ENCODE data around the gene TRMU. TPM values are rescaled to one million over a fixed set of nuclear protein-coding genes. Genes with fewer than 3 reads are reported as not detected.

The TRMU gene
- total RNA-seq, 2 donors from 2014 or later = 79.7 to 84.5 TPM

DNA sequence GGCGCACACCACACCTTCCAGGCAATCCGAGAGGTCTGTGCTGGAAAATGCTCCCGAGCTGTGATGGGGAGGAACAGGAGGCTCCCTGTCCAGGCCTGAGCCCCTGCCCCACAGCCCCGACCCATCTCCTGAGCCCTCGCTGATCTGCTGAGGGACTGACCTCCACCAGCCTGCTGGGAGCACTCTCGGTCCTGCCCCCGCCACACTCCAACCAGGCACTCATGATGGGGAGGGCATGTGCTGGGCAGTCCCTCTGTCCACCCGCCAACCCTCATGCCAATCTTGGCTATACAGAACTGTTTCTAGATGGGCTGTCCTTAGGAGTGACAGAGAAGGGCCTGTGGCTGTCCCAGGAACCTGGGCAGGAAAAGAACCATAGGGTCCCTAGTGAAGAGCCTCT lies 70.8 kb downstream of the TRMU start:
- Mint-ChIP-seq H3K4me3 (no peak overlapping the region), H3K27ac (no peak overlapping the region), H3K27me3 (ENCODE audit: insufficient read depth) (no peaks in the 10 kb centered on the region), H3K36me3 (ENCODE audit: low read depth) (peaks cover 11% of the 10 kb centered on the region), H3K9me3 (no peaks in the 10 kb centered on the region), H3K4me1 (no peaks in the 10 kb centered on the region)
- no peak for DNase-seq
- H3K27me3 ChIP-seq (ENCODE audit: control insufficient read depth, insufficient read depth, low read length, poor library complexity, severe bottlenecking) = no peaks in the 10 kb centered on the region
- H3K27ac ChIP-seq (ENCODE audit: low read depth, low read length) = no peak overlapping the region
- 93 to 100% methylated on average over 4 to 8 of the region's 8 CpGs for WGBS, 2 experiments (ENCODE audit: insufficient coverage in 1 of 2, insufficient read length in 1 of 2)
- no peak overlapping the region for H3K9ac ChIP-seq (ENCODE audit: extremely low read depth, low read length, poor library complexity, severe bottlenecking)
- peaks cover 9% of the 10 kb centered on the region for H3K36me3 ChIP-seq (ENCODE audit: control insufficient read depth, insufficient read depth, low read length)
- no peaks in the 10 kb centered on the region for H3K9me3 ChIP-seq (ENCODE audit: control insufficient read depth, low read length)
- TF ChIP-seq, protein P1, sequence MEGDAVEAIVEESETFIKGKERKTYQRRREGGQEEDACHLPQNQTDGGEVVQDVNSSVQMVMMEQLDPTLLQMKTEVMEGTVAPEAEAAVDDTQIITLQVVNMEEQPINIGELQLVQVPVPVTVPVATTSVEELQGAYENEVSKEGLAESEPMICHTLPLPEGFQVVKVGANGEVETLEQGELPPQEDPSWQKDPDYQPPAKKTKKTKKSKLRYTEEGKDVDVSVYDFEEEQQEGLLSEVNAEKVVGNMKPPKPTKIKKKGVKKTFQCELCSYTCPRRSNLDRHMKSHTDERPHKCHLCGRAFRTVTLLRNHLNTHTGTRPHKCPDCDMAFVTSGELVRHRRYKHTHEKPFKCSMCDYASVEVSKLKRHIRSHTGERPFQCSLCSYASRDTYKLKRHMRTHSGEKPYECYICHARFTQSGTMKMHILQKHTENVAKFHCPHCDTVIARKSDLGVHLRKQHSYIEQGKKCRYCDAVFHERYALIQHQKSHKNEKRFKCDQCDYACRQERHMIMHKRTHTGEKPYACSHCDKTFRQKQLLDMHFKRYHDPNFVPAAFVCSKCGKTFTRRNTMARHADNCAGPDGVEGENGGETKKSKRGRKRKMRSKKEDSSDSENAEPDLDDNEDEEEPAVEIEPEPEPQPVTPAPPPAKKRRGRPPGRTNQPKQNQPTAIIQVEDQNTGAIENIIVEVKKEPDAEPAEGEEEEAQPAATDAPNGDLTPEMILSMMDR (conservative IDR thresholded peaks at IDR 0.05) = no peak
- H3K4me1 ChIP-seq (ENCODE audit: control insufficient read depth, insufficient read depth, low read length) = no peaks in the 10 kb centered on the region
- H3K4me3 ChIP-seq (ENCODE audit: low read length) = no peak overlapping the region

DNA sequence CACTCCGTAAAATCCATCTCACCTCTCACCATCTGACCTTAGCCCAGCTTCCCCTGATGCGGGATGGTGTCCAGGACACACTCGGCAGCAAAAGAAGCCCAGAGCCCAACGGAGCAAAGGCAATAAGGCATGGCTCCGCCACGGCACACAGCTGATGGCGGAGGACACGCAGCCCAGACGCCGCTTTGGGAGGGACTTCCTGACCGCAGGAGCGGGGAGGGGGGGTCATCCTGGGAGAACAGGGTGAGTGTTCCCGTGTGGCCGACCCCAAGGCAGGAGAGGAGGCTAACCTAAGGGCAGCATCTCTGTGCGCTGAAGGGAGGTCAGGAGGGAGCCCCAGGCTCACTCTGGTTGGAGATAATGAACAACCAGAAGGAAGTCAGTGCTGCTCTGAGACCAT lies 71.3 kb downstream of the TRMU start:
- no peak for DNase-seq
- H3K4me1 ChIP-seq (ENCODE audit: control insufficient read depth, insufficient read depth, low read length) = no peaks in the 10 kb centered on the region
- TF ChIP-seq, protein P1 (conservative IDR thresholded peaks at IDR 0.05) = no peak
- no peak overlapping the region for H3K9ac ChIP-seq (ENCODE audit: extremely low read depth, low read length, poor library complexity, severe bottlenecking)
- Mint-ChIP-seq H3K36me3 (ENCODE audit: low read depth) (peaks cover 9% of the 10 kb centered on the region), H3K27ac (no peak overlapping the region), H3K4me3 (no peak overlapping the region), H3K9me3 (no peaks in the 10 kb centered on the region), H3K4me1 (no peaks in the 10 kb centered on the region), H3K27me3 (ENCODE audit: insufficient read depth) (no peaks in the 10 kb centered on the region)
- no peak overlapping the region for H3K27ac ChIP-seq (ENCODE audit: low read depth, low read length)
- H3K36me3 ChIP-seq (ENCODE audit: control insufficient read depth, insufficient read depth, low read length) = peaks cover 9% of the 10 kb centered on the region
- H3K9me3 ChIP-seq (ENCODE audit: control insufficient read depth, low read length) = no peaks in the 10 kb centered on the region
- no peaks in the 10 kb centered on the region for H3K27me3 ChIP-seq (ENCODE audit: control insufficient read depth, insufficient read depth, low read length, poor library complexity, severe bottlenecking)
- H3K4me3 ChIP-seq (ENCODE audit: low read length) = no peak overlapping the region
- 93 to 99% methylated on average over 11 to 15 of the region's 15 CpGs for WGBS, 2 experiments (ENCODE audit: insufficient coverage in 1 of 2, insufficient read length in 1 of 2)

Other genes starting within 250 kb of the TRMU start
- 10 to 100 TPM; 15.4 to 18.6 TPM for gene PPARA, start 185.2 kb upstream of the TRMU start, total RNA-seq
- 10 to 100 TPM; 11.3 to 15.1 TPM for gene CDPF1, start 85.4 kb upstream of the TRMU start, total RNA-seq
- gene PKDREJ, start 72.4 kb upstream of the TRMU start, total RNA-seq = under 1 TPM in 1 of 2 donors, not detected in 1; 0.04 TPM
- gene TTC38, start 67.7 kb upstream of the TRMU start, total RNA-seq = 10 to 100 TPM; 35.9 to 47.1 TPM
- 10 to 100 TPM; 39.5 to 59.5 TPM for gene GTSE1, start 38.8 kb upstream of the TRMU start, total RNA-seq
- 10 to 100 TPM; 24.4 to 34.1 TPM for gene CELSR1, start 201.9 kb downstream of the TRMU start, total RNA-seq